Tibial nerve (tissue), 4 donors: ENCODE measurements around the gene ZFYVE9.

Experiments used
- EP300 ChIP-seq, 2 donors: sonication (generic); formaldehyde crosslinking; IDR thresholded peaks; one replicate each; pipeline ENCODE4 v1.6.1; 2017; ENCODE audit warnings: antibody characterized with exemption in 2 of 2, mild to moderate bottlenecking in 1 of 2
- POLR2A ChIP-seq, 2 donors: fragments of 450-650 bp; IDR thresholded peaks; one replicate each; pipeline ENCODE4 v1.6.1; 2017; ENCODE audit warnings: antibody characterized with exemption in 2 of 2, mild to moderate bottlenecking in 2 of 2, moderate library complexity in 2 of 2
- TF ChIP-seq, protein P1 (sequence below), 5 experiments: fragments of 200-600 bp in 3 of 5; fragments of 450-650 bp in 2 of 5; sonication (generic) in 3 of 5; IDR thresholded peaks; one replicate each; pipeline ENCODE4 v1.5.1; 2016 to 2019; ENCODE audit warnings: antibody characterized with exemption in 5 of 5, mild to moderate bottlenecking in 3 of 5, moderate library complexity in 2 of 5

- TF ChIP-seq, protein P1, sequence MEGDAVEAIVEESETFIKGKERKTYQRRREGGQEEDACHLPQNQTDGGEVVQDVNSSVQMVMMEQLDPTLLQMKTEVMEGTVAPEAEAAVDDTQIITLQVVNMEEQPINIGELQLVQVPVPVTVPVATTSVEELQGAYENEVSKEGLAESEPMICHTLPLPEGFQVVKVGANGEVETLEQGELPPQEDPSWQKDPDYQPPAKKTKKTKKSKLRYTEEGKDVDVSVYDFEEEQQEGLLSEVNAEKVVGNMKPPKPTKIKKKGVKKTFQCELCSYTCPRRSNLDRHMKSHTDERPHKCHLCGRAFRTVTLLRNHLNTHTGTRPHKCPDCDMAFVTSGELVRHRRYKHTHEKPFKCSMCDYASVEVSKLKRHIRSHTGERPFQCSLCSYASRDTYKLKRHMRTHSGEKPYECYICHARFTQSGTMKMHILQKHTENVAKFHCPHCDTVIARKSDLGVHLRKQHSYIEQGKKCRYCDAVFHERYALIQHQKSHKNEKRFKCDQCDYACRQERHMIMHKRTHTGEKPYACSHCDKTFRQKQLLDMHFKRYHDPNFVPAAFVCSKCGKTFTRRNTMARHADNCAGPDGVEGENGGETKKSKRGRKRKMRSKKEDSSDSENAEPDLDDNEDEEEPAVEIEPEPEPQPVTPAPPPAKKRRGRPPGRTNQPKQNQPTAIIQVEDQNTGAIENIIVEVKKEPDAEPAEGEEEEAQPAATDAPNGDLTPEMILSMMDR (IDR thresholded peaks at IDR 0.05), result no peak
- TF ChIP-seq POLR2A (IDR thresholded peaks at IDR 0.05), result no peak
- no peak for TF ChIP-seq EP300 (IDR thresholded peaks at IDR 0.05)
Measured at GRCh38 chr1:52321061-52321460, 179.2 kb downstream of the ZFYVE9 start.
